Limb (tissue), 2 donors: ENCODE results near the gene H2AZ2.
"Not testable (repeated sequence)": the region's sequence is repeated elsewhere in the genome, so short reads cannot be mapped to it uniquely, and the experiment has no call there.

Source experiments
- DNase-seq, 2 donors: peaks; one replicate each; pipeline ENCODE4 v3.0.0-alpha.2; 2016; ENCODE audit errors: extremely low spot score in 2 of 2

H2AZ2 gene

GRCh38 chr7:44847920-44848634, at the start of gene H2AZ2:
Gene H2AZ2, minus strand, starts transcription at chr7:44848087. Its CDS starts 116 bp downstream, at chr7:44847971.
- peak; percentile 99 to 100 for DNase-seq

- no peak for DNase-seq
Measured at GRCh38 chr7:44897309-44897708, 49.4 kb upstream of the H2AZ2 start.

GRCh38 chr7:44894888-44895580, 47.1 kb upstream of the H2AZ2 start:
- peak; percentile 47 to 52 for DNase-seq

- no peak for DNase-seq
Measured at GRCh38 chr7:44893710-44894234, 45.9 kb upstream of the H2AZ2 start.

- no peak for DNase-seq
Measured at GRCh38 chr7:44891791-44892190, 43.9 kb upstream of the H2AZ2 start.

GRCh38 chr7:44891372-44891771, 43.5 kb upstream of the H2AZ2 start:
- DNase-seq, result no peak

GRCh38 chr7:44889086-44889781, 41.3 kb upstream of the H2AZ2 start:
- DNase-seq, result peak in 1 of 2 donors; percentile 55

- DNase-seq, result no peak
Measured at GRCh38 chr7:44887293-44887692, 39.4 kb upstream of the H2AZ2 start.

GRCh38 chr7:44885394-44886317, 37.8 kb upstream of the H2AZ2 start, which contains the start of gene PURB:
Gene PURB, minus strand, starts transcription at chr7:44885530. Its CDS starts 182 bp downstream, at chr7:44885348.
- DNase-seq, result peak; percentile 90 to 97

- peak; percentile 34 to 81 for DNase-seq
Measured at GRCh38 chr7:44884621-44885393, 36.9 kb upstream of the H2AZ2 start.

GRCh38 chr7:44883961-44884620, 36.2 kb upstream of the H2AZ2 start:
- DNase-seq, result no peak

GRCh38 chr7:44882899-44883298, 35.0 kb upstream of the H2AZ2 start:
- no peak for DNase-seq

- DNase-seq, result peak in 1 of 2 donors; percentile 26
Measured at GRCh38 chr7:44881610-44882009, 33.7 kb upstream of the H2AZ2 start.

GRCh38 chr7:44881066-44881600, 33.2 kb upstream of the H2AZ2 start:
- no peak for DNase-seq

GRCh38 chr7:44880317-44881018, 32.6 kb upstream of the H2AZ2 start:
- DNase-seq, result no peak

GRCh38 chr7:44876393-44876792, 28.5 kb upstream of the H2AZ2 start:
- no peak for DNase-seq

- no peak for DNase-seq
Measured at GRCh38 chr7:44875241-44875640, 27.4 kb upstream of the H2AZ2 start.

- DNase-seq, result no peak
Measured at GRCh38 chr7:44872787-44873186, 24.9 kb upstream of the H2AZ2 start.

- not testable (repeated sequence) for DNase-seq
Measured at GRCh38 chr7:44871918-44872317, 24.0 kb upstream of the H2AZ2 start.
